Posterior cingulate gyrus (tissue), 11 donors: Measurements from ENCODE around the gene CDKAL1.

Experiments used
- DNase-seq, 10 donors: peaks; one replicate each; pipeline versions ENCODE4 v3.0.0 to v3.0.0-alpha.2; 2020 to 2021; ENCODE audit warnings: mixed read lengths in 3 of 10
- intact Hi-C: fragments of 100-400 bp; cut with DNase I; formaldehyde crosslinking; loops from one replicate; pipeline ENCODE4 v1.15.1; 2023

The CDKAL1 gene

DNA sequence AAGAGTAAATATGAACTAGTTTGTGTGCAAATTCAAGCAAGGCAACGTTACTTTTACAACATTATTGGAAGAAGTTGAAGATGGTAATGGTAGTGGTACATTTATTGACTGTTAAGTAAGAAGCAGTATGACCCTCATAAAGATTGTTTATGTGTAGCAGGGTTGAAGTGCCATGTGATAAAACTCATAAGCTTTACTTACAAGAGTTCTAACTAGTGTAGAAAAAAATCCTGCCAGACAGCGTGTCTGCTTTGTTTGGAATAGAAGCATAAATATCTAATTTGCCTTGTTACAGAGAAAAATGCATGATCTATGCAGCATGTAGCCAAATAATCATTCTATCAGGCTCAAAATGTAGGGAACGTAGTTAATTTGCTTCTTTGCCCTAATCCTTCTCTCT lies 608.5 kb downstream of the CDKAL1 start:
- no peak for DNase-seq
- intact Hi-C loops = no loop called here

DNA sequence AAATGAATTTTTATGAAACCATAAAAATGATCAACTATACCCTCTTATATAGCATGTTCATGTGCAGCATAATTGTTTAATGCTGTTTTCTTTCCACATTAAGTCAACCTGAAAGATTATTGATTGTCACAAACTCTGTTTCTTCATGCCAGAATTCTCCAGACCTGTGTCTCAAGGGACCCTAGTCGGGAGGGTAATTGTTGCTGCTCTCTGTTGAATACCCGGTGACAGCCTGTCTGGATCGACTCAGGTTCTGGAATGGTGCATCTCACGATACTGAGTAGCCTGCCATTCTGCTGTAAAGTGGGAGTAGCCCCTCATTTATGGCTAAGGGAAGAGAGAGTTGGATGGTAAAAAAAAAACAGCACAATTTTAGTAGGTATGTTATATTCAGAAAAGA lies 609.4 kb downstream of the CDKAL1 start:
- intact Hi-C loops = no loop called here

DNA sequence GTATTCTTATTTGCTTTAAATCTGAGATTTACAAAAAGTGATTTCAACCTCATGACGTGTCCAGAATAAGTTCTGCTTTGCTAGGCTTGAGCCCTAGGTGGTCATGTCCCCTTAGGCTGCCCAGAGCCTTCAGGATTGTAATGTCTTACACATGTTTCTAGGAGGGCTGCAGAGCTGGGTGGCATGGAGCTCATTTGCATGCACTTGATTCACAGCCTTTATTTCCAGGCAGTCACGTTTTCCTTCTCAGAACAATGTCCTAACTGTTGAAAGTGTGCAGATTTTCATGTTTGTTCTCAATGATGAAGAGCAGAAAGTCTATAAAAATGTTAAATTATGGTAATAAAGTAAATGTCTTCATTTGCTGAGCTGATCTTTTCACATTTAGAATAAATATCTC lies 610.7 kb downstream of the CDKAL1 start:
- DNase-seq = no peak
- intact Hi-C loops = no loop called here

More for the DNA sequence above, 609.4 kb downstream of the CDKAL1 start:
- no peak for DNase-seq

DNA sequence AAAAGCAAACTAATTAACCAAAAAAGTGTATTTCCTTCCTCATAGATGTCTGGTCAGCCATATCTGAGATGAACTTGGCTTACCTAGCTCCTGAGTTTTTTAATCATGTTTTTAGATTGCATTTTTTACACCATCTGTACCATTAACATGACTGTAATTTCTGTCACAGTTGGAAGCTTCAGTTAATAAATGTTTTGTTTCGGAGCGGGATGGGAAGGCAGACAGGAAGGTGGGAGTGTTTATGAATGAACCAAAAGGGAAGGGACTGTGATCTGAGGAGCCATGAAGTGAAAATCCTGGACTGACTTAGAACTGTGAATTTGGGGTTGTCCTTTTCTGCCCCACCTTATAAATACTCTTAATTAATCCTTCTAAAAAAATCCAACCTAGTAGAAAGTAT lies 613.7 kb downstream of the CDKAL1 start:
- intact Hi-C loops = no loop called here
- DNase-seq = no peak

DNA sequence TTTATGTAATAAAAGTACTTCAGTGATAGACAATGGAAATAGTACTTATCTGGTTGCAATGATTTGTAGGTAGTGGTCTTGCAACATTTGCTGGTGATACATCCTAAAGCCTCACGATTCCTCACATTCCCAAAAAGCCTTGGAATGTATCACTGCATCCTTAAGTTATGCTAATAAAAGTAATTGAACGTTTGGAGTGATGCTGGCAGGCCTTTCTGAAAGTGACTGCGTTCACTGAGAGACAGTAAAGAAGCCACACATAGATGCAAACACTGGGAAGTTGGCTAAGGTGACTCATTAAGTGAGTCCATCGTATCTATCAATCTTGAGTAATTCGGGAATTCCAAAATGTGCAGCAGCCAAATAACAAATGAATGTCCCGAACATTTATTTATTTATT lies 615.2 kb downstream of the CDKAL1 start:
- no peak for DNase-seq
- intact Hi-C loops = no loop called here

DNA sequence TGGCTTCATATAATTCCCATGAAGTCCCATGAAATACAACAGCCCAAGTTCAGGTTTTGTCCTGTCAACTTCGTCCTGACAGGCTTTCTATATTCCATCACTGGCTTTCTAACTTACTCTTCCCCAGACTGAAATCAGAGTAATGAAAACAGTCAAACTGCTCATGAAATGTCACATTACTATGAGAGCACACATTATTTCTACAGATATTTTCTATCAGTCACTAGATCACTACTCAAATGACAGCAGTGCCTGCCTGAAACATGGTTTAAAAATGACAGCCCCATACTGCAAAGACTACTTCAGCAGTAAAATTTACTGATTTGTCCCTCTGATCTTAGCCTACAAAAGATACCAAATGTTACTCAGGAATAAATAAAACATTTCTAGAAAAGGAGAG lies 616.4 kb downstream of the CDKAL1 start:
- intact Hi-C loops = no loop called here
- DNase-seq = no peak

DNA sequence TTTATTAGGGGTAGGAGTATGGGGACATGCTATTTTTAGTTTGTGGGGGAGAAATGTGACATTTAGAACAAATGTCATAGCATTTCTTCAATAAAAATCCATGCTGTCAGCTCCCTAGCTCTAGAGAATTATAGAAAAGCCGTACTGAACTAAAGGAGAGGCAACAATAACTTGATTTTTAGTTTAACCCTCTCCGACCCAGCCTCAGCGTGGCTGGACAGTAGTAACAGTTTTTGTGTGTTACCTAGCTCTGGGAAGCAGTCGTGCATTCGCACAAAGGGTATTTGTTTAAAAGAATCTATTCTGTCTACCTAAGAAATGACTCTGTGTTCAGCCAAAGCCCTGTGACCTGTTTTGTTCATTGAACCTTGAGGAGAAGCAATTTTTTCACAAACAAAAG lies 616.9 kb downstream of the CDKAL1 start:
- DNase-seq = no peak
- intact Hi-C loops = no loop called here

DNA sequence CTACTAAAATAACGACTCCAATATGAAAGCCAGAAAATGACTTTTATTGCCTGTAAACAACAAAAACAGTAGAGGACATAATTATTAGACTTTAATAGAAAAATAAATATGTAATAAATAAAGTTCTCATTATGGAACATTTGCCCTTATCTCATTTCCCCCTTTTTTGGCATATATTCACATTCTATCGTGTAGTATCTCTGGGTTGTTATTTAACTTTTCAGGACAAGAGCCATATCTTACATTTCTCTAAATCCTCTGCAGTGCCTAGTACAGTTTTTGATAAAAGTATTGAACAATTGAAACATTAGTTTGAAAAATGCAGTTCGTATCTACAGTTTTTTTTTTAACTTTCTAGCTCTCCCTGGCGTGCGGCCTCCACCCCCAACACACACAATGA lies 617.3 kb downstream of the CDKAL1 start:
- no peak for DNase-seq
- intact Hi-C loops = no loop called here

DNA sequence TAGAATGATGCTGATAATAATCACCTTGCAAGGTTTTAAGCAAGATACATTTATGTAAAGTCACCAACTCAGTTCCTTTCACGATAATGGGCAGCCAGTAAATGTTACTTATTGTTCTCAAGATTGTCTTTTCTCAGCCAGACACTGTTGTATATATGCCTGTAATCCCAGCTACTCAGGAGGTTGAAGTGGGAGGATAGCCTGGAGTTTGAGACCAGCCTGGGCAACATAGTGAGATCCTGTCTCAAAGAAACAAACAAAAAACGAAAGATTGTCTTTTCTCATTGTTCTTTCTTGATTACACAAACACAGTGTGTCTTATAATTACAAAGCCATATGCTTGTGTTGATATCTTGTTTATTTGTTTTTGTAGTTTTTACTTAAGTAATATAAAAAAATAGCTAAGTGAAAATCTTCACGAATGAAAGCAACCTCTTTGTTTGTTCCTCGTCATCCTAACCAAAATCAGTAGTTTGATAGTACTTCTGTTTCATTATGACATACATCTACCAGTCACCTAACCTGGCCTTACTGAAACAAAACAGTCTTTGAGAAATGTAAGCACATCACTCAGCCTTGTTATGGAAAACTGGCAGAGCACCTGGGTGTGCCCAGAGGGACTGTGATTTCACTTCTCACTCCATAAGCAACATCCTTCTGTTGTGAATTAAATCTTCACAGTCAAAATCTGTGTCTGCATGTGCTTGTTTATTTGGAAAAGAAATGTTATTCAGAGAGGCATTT lies 623.1 kb downstream of the CDKAL1 start:
- DNase-seq = no peak
- intact Hi-C loops = no loop called here

DNA sequence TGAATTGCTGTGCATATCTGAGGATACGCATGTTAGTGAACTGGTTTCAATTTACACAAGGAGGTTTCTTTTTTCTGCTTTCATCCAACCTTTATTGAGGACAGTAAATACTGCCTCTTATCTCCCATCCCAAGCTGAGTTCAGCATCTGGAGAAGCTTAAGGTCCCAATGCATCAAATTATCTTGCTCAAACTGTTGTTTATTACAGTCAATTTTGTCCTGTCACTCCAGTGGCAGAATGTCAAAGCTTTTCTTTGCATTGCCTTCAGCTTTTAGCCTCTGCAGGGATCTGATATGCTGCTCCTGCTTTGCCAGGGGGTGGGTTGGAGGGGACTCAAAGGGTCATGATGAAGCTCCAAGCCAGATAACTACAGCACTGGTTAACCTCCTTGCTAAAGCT lies 623.9 kb downstream of the CDKAL1 start:
- intact Hi-C loops = no loop called here
- no peak for DNase-seq

DNA sequence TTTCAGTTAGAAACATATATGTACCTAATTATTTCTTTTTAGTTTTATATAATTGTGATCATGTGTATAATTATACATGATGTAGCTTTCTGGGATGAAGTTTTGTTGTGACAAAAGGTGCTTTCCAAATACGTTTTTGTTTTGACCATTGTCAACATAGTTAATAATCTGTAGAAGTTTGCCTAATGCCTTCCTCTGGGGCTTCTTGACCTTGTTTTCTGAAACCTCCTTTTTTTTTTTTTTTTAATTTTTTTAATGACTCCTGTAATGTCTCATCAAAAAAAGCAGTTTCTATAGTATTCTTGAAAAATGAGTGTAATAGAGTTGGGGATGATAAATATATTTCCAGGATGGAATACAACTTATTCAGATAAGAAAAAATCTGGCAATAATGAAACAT lies 624.6 kb downstream of the CDKAL1 start:
- no peak for DNase-seq
- intact Hi-C loops = no loop called here

DNA sequence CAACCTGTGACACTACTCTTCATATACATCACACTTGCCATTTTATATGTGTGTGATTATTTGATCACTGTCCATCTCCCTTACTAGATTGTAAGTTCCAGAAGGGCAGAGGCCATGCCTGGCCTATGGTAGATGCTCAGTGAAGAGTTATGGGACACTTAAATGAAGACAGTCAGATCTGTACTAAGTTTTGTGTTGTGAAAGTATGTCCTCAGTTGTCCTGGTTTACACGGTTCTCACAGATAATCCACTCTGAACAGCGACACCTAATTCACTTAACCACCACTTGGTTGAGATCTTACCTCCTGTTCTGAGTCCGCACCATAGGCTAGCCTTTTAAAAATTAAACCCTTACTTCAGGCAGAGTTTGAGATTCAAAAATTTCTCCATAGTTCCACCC lies 625.2 kb downstream of the CDKAL1 start:
- DNase-seq = no peak

DNA sequence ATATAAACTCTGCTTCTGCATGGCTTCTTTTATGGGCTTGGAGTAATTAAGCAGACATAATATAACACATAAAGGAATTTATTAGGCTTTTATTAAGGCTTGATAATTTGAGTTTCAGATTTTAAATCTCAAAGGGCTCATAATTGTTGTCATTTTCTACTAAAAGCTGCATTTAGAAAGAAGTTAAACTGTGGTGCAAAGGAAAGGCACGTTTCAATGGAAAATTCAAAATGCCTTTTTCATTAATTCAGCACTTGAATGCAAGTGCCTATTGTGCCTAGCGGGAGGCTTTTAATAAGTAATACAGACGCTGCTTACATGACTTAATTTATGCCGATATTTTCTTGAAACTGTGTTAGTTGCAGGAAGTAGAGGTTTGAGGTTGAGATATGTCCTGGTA lies 627.5 kb downstream of the CDKAL1 start:
- intact Hi-C loops = no loop called here

More for the DNA sequence above, 625.2 kb downstream of the CDKAL1 start:
- intact Hi-C loops = no loop called here

DNA sequence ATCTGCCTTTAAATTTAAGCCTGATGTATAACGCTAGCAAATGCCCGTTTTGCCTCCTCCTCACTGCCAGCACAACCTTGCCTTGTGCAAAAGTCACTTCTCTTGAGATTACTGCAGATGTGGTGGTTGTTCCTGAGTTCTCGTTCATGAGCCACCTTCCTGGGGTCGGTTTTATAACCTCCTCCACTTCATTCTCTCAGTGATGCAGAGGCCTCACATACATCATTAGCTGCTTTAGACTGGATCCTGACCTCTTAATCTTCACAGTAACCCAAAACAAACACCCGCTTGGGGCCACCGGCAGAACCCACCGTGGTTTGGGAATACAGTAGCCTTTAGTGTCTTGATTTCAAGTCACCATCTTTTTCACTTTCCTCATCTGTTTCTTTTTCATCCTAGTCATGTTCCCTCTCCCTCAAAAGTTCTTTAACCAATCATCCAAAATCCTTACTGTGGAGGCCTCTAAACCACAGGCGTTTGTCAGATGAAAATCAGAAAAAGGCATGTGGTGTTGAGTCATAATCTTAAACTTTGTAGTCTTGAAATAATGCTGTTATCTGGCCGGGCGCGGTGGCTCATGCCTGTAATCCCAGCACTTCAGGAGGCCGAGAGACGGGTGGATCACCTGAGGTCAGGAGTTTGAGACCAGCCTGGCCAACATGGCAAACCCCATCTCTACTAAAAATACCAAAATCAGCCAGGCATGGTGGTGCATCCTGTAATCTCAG lies 629.0 kb downstream of the CDKAL1 start:
- intact Hi-C loops = no loop called here
- no peak for DNase-seq

More for the DNA sequence above, 627.5 kb downstream of the CDKAL1 start:
- DNase-seq = no peak

DNA sequence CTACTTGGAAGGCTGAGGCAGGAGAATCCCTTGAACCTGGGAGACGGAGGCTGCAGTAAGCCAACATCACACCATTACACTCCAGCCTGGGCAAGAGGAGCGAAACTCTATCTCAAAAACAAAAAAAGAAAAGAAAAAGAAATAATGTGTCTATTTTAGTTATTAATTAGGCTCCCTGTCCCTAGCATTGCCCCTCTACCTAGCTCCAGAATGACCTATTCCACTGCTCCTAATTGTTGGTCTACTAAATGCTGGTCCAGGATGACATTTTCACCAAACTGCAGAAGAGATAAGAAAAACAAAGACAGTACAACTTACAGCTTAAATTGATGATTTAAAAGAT lies 629.6 kb downstream of the CDKAL1 start:
- intact Hi-C loops = no loop called here

DNA sequence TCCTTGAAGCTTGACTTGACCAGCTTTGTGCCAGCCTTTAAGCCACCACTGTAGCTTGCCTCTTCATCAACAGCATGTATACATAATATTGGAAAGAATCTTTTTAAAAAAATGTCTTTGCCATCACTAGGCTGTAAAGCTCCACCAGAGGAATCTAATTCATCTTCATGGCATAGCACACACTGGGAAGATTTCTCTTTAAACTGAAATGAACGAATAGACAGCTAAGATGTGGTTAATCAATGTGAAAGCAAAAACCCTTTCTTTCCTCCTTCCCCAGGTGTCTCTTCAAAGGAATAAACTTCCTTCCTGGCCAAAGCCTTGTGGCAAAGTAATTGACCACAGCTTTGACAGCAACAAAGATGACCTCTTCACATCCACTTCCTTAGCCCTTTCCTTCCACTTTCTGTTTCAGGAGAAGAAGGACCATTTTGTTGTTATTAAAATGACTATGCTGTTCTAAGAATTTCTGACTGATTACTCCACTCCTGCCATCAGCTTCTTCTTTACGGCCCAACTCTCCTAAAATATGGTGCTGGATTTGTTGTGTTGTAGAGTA lies 630.6 kb downstream of the CDKAL1 start:
- intact Hi-C loops = no loop called here
- DNase-seq = no peak

More for the DNA sequence above, 629.6 kb downstream of the CDKAL1 start:
- no peak for DNase-seq

DNA sequence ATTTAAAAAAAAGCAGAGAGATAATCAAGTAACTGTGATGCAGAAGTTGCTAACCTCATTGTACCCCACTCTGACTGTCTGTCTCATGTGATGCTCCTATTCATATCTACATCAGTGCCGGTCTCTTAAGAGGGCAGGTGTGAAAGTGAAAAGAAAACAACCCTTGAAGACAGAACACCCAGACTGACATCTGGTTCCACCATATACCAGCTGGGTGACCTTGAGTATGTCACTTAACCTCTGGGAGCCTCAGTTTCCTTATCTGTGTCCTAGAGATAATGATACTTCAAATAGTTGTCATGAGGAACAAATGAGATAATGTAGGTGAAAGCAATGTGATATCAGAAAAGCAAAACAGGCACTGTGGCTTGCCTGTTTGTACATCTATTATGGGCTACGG lies 632.5 kb downstream of the CDKAL1 start:
- intact Hi-C loops = no loop called here
- DNase-seq = no peak

DNA sequence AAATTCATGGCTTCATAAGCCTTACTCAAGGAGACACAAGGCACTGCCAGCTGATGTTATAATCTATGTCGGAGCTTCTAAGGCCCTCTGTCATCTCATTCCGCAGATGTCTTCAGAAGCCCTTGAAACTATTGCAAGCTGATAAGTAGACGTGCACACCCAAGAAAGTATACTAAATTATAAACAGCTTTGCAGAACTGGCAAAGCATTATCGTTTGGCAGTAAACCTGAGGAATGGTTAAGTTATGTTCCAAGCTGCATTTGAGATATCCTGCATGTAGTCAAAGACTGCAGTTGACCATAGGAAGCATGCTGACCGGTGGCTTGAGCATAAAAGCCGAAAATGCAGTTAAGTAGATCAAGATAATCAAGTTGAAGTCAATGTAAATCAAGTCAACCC lies 633.5 kb downstream of the CDKAL1 start:
- DNase-seq = no peak
- intact Hi-C loops = no loop called here

DNA sequence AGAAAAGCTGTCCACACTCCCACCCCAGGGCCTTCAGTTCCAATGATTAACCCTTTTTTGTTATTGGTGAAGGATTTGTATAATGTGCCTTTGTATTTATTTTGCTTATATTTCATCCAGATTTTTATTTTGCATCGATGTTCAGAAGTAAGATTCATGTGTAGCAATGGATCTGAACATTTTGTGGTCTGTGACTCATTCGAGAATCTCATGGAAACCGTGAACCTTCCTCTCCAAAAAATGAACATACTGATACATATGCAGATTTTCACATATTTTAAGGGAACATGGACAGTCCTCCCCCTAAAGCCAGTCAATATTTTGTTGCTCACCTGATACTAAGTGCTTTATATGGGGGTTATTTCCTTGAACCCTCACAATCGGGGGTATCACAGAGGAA lies 637.5 kb downstream of the CDKAL1 start:
- intact Hi-C loops = no loop called here
- DNase-seq = no peak

DNA sequence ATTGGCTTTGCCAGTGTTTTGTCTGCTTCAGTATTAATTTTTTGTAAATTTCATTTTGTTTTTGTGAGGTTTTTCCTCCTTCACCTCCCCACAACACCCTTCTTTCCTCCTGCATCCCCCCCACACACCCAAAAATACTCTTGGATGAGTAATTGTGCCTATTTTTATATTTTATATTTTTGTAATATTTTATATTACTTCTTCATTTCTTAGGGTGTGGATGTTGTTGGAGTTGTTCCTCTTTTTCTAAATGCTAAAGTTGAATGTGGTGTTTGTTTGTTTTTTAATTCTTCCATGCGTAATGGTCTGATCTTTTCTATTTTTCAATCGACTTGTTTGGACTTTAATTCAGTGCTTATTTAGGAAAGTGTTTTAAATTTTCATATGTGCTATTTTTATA lies 638.8 kb downstream of the CDKAL1 start:
- no peak for DNase-seq
- intact Hi-C loops = no loop called here

DNA sequence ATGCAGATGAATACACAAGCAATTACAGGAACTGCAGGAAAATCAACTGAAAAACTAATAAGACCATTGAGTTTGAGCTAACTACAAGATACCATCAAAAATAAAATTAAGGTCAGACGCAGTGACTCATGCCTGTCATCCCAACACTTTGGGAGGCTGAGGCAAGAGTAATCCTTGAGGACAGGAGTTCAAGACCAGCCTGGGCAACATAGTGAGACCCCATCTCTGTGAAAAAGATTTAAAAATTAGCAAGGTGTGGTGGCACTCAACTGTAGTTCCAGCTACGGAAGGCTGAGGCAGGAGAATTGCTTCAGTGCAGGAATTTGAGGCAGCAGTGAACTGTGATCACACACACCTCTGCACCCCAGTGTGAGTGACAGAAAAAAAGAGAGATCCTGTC lies 639.4 kb downstream of the CDKAL1 start:
- DNase-seq = no peak
- intact Hi-C loops = no loop called here

DNA sequence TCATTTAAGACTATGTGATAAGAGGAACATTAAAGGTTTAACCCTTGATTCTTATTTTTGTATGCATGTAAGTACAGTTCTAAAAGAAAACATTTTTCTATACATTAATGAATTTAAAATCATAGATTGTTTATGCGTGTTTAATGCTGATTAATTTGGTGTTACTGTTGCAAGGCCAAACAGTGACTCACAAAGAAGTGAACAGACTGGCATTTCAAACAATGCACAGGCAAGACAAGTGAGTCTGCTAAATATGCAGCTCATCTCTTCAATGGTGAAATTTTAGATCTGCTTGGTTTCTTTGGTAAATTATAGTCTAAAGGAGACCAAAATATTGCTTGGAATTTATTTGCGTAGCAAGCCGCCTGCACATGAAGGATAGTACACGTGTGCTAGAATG lies 641.9 kb downstream of the CDKAL1 start:
- DNase-seq = no peak
- intact Hi-C loops = no loop called here
